ENCODE data around the gene ULK4.
"Not testable (repeated sequence)": the region's sequence is repeated elsewhere in the genome, so short reads cannot be mapped to it uniquely, and the experiment has no call there.

The ULK4 gene

GRCh38 chr3:41651718-41652117 lies 310.2 kb downstream of the ULK4 start:
- no peak overlapping the region for H3K27ac ChIP-seq (ENCODE audit: low read depth, low read length)
- H3K23ac ChIP-seq (ENCODE audit: low read length), result no peak overlapping the region
- no peak overlapping the region for H2BK120ac ChIP-seq (ENCODE audit: low read depth, low read length)
- no peak overlapping the region for H4K5ac ChIP-seq (ENCODE audit: low read length)
- H3K18ac ChIP-seq (ENCODE audit: low read length), result no peak overlapping the region
- H3K4me2 ChIP-seq (ENCODE audit: low read length), result no peak overlapping the region
- H3K79me1 ChIP-seq (ENCODE audit: low read length), result no peaks in the 10 kb centered on the region
- H3K56ac ChIP-seq (ENCODE audit: low read length), result no peak overlapping the region
- H4K8ac ChIP-seq (ENCODE audit: low read depth, low read length), result no peak overlapping the region
- no peak overlapping the region for H3K4ac ChIP-seq (ENCODE audit: low read depth, low read length)
- H2AK5ac ChIP-seq (ENCODE audit: low read length), result no peak overlapping the region
- H3K4me1 ChIP-seq (ENCODE audit: control insufficient read depth, low read depth, low read length), result no peaks in the 10 kb centered on the region
- H3K79me2 ChIP-seq (ENCODE audit: control insufficient read depth, insufficient read depth, low read length), result no peaks in the 10 kb centered on the region
- no peak overlapping the region for H2BK5ac ChIP-seq (ENCODE audit: low read length)
- no peak overlapping the region for H3K9ac ChIP-seq (ENCODE audit: low read length)
- no peak overlapping the region for H3K4me3 ChIP-seq (ENCODE audit: low read length)
- H2BK15ac ChIP-seq (replicated peaks; ENCODE audit: low read depth), result no peak overlapping the region
- no peaks in the 10 kb centered on the region for H3K27me3 ChIP-seq (ENCODE audit: insufficient read depth, low read length, poor library complexity)
- DNase-seq, result no peak
- no peaks in the 10 kb centered on the region for H3K36me3 ChIP-seq (ENCODE audit: control insufficient read depth, insufficient read depth, low read length)

GRCh38 chr3:41650406-41650805 lies 311.5 kb downstream of the ULK4 start:
- Histone ChIP-seq H3K9ac (ENCODE audit: low read length) (no peak overlapping the region), H2BK120ac (ENCODE audit: low read depth, low read length) (no peak overlapping the region), H3K56ac (ENCODE audit: low read length) (no peak overlapping the region), H2BK15ac (replicated peaks; ENCODE audit: low read depth) (no peak overlapping the region), H3K27me3 (ENCODE audit: insufficient read depth, low read length, poor library complexity) (no peaks in the 10 kb centered on the region), H2AK5ac (ENCODE audit: low read length) (no peak overlapping the region), H3K4me3 (ENCODE audit: low read length) (no peak overlapping the region), H4K8ac (ENCODE audit: low read depth, low read length) (no peak overlapping the region), H3K79me1 (ENCODE audit: low read length) (no peaks in the 10 kb centered on the region), H3K4me1 (ENCODE audit: control insufficient read depth, low read depth, low read length) (no peaks in the 10 kb centered on the region), H4K5ac (ENCODE audit: low read length) (no peak overlapping the region), H2BK5ac (ENCODE audit: low read length) (no peak overlapping the region), H3K23ac (ENCODE audit: low read length) (no peak overlapping the region), H3K18ac (ENCODE audit: low read length) (no peak overlapping the region), H3K4ac (ENCODE audit: low read depth, low read length) (no peak overlapping the region), H3K4me2 (ENCODE audit: low read length) (no peak overlapping the region), H3K36me3 (ENCODE audit: control insufficient read depth, insufficient read depth, low read length) (no peaks in the 10 kb centered on the region), H3K79me2 (ENCODE audit: control insufficient read depth, insufficient read depth, low read length) (no peaks in the 10 kb centered on the region), H3K27ac (ENCODE audit: low read depth, low read length) (no peak overlapping the region)
- DNase-seq, result no peak
- no CpG with 5 or more reads among the region's 11 CpGs for WGBS (ENCODE audit: extremely low coverage, insufficient coverage, low lambda C conversion rate)

- H2BK15ac ChIP-seq (replicated peaks; ENCODE audit: low read depth), result no peak overlapping the region
- H2AK5ac ChIP-seq (ENCODE audit: low read length), result no peak overlapping the region
- no peak overlapping the region for H2BK120ac ChIP-seq (ENCODE audit: low read depth, low read length)
- H3K27ac ChIP-seq (ENCODE audit: low read depth, low read length), result peak overlapping the region; percentile 10
- no peak overlapping the region for H3K18ac ChIP-seq (ENCODE audit: low read length)
- WGBS (ENCODE audit: extremely low coverage, insufficient coverage, low lambda C conversion rate), result no CpG with 5 or more reads among the region's 8 CpGs
- no peak overlapping the region for H4K5ac ChIP-seq (ENCODE audit: low read length)
- no peak overlapping the region for H3K56ac ChIP-seq (ENCODE audit: low read length)
- H3K9ac ChIP-seq (ENCODE audit: low read length), result no peak overlapping the region
- H3K4me1 ChIP-seq (ENCODE audit: control insufficient read depth, low read depth, low read length), result no peaks in the 10 kb centered on the region
- no peaks in the 10 kb centered on the region for H3K36me3 ChIP-seq (ENCODE audit: control insufficient read depth, insufficient read depth, low read length)
- H4K8ac ChIP-seq (ENCODE audit: low read depth, low read length), result no peak overlapping the region
- H3K4ac ChIP-seq (ENCODE audit: low read depth, low read length), result no peak overlapping the region
- no peak overlapping the region for H3K4me3 ChIP-seq (ENCODE audit: low read length)
- no peak for DNase-seq
- no peaks in the 10 kb centered on the region for H3K79me2 ChIP-seq (ENCODE audit: control insufficient read depth, insufficient read depth, low read length)
- H3K23ac ChIP-seq (ENCODE audit: low read length), result no peak overlapping the region
- H2BK5ac ChIP-seq (ENCODE audit: low read length), result no peak overlapping the region
- H3K27me3 ChIP-seq (ENCODE audit: insufficient read depth, low read length, poor library complexity), result no peaks in the 10 kb centered on the region
- no peak overlapping the region for H3K4me2 ChIP-seq (ENCODE audit: low read length)
- no peaks in the 10 kb centered on the region for H3K79me1 ChIP-seq (ENCODE audit: low read length)
Observed at GRCh38 chr3:41649129-41649739, 312.7 kb downstream of the ULK4 start.

- H3K9ac ChIP-seq (ENCODE audit: low read length); H3K36me3 ChIP-seq (ENCODE audit: control insufficient read depth, insufficient read depth, low read length); H3K4ac ChIP-seq (ENCODE audit: low read depth, low read length); H3K4me1 ChIP-seq (ENCODE audit: control insufficient read depth, low read depth, low read length); H2BK5ac ChIP-seq (ENCODE audit: low read length); H2BK15ac ChIP-seq (replicated peaks; ENCODE audit: low read depth); H3K56ac ChIP-seq (ENCODE audit: low read length); H4K5ac ChIP-seq (ENCODE audit: low read length); H3K23ac ChIP-seq (ENCODE audit: low read length); H3K4me2 ChIP-seq (ENCODE audit: low read length); H3K4me3 ChIP-seq (ENCODE audit: low read length); H2BK120ac ChIP-seq (ENCODE audit: low read depth, low read length); DNase-seq; H3K27me3 ChIP-seq (ENCODE audit: insufficient read depth, low read length, poor library complexity); H3K79me1 ChIP-seq (ENCODE audit: low read length); H3K79me2 ChIP-seq (ENCODE audit: control insufficient read depth, insufficient read depth, low read length); H4K8ac ChIP-seq (ENCODE audit: low read depth, low read length); H3K27ac ChIP-seq (ENCODE audit: low read depth, low read length); H3K18ac ChIP-seq (ENCODE audit: low read length); H2AK5ac ChIP-seq (ENCODE audit: low read length): not testable (repeated sequence)
- WGBS (ENCODE audit: extremely low coverage, insufficient coverage, low lambda C conversion rate), result no CpG with 5 or more reads among the region's 17 CpGs
Observed at GRCh38 chr3:41647730-41648129, 314.2 kb downstream of the ULK4 start.

GRCh38 chr3:41640076-41640475 lies 321.8 kb downstream of the ULK4 start:
- WGBS (ENCODE audit: extremely low coverage, insufficient coverage, low lambda C conversion rate), result no CpG with 5 or more reads among the region's 4 CpGs
- H4K8ac ChIP-seq (ENCODE audit: low read depth, low read length), result no peak overlapping the region
- H3K18ac ChIP-seq (ENCODE audit: low read length), result no peak overlapping the region

GRCh38 chr3:41638381-41638780 lies 323.5 kb downstream of the ULK4 start:
- Histone ChIP-seq H2AK5ac (ENCODE audit: low read length) (no peak overlapping the region), H3K56ac (ENCODE audit: low read length) (no peak overlapping the region), H3K4me3 (ENCODE audit: low read length) (no peak overlapping the region), H3K79me2 (ENCODE audit: control insufficient read depth, insufficient read depth, low read length) (no peaks in the 10 kb centered on the region), H3K36me3 (ENCODE audit: control insufficient read depth, insufficient read depth, low read length) (no peaks in the 10 kb centered on the region), H3K4me1 (ENCODE audit: control insufficient read depth, low read depth, low read length) (no peaks in the 10 kb centered on the region), H2BK120ac (ENCODE audit: low read depth, low read length) (no peak overlapping the region), H3K79me1 (ENCODE audit: low read length) (no peaks in the 10 kb centered on the region), H3K23ac (ENCODE audit: low read length) (no peak overlapping the region), H3K27me3 (ENCODE audit: insufficient read depth, low read length, poor library complexity) (no peaks in the 10 kb centered on the region), H3K27ac (ENCODE audit: low read depth, low read length) (no peak overlapping the region), H3K4me2 (ENCODE audit: low read length) (no peak overlapping the region), H3K9ac (ENCODE audit: low read length) (no peak overlapping the region), H4K5ac (ENCODE audit: low read length) (no peak overlapping the region), H2BK15ac (replicated peaks; ENCODE audit: low read depth) (no peak overlapping the region), H3K18ac (ENCODE audit: low read length) (no peak overlapping the region), H4K8ac (ENCODE audit: low read depth, low read length) (no peak overlapping the region), H2BK5ac (ENCODE audit: low read length) (no peak overlapping the region), H3K4ac (ENCODE audit: low read depth, low read length) (no peak overlapping the region)
- no peak for DNase-seq
- no CpG with 5 or more reads among the region's 2 CpGs for WGBS (ENCODE audit: extremely low coverage, insufficient coverage, low lambda C conversion rate)

More at GRCh38 chr3:41640076-41640475, 321.8 kb downstream of the ULK4 start:
- Histone ChIP-seq H3K79me2 (ENCODE audit: control insufficient read depth, insufficient read depth, low read length) (no peaks in the 10 kb centered on the region), H3K23ac (ENCODE audit: low read length) (no peak overlapping the region), H3K4me2 (ENCODE audit: low read length) (no peak overlapping the region), H3K27ac (ENCODE audit: low read depth, low read length) (no peak overlapping the region), H2BK5ac (ENCODE audit: low read length) (no peak overlapping the region), H2BK120ac (ENCODE audit: low read depth, low read length) (no peak overlapping the region), H3K56ac (ENCODE audit: low read length) (no peak overlapping the region), H2BK15ac (replicated peaks; ENCODE audit: low read depth) (no peak overlapping the region), H3K36me3 (ENCODE audit: control insufficient read depth, insufficient read depth, low read length) (no peaks in the 10 kb centered on the region), H3K4me3 (ENCODE audit: low read length) (no peak overlapping the region), H3K9ac (ENCODE audit: low read length) (no peak overlapping the region), H2AK5ac (ENCODE audit: low read length) (no peak overlapping the region), H3K4me1 (ENCODE audit: control insufficient read depth, low read depth, low read length) (no peaks in the 10 kb centered on the region), H3K4ac (ENCODE audit: low read depth, low read length) (no peak overlapping the region), H3K79me1 (ENCODE audit: low read length) (no peaks in the 10 kb centered on the region), H4K5ac (ENCODE audit: low read length) (no peak overlapping the region), H3K27me3 (ENCODE audit: insufficient read depth, low read length, poor library complexity) (no peaks in the 10 kb centered on the region)
- DNase-seq, result no peak

Data from mesendoderm (in vitro differentiated cells).